ENCODE results near the gene TBC1D10A. TPM values are rescaled to one million over a fixed set of nuclear protein-coding genes. Genes with fewer than 3 reads are reported as not detected.

Gene TBC1D10A
- total RNA-seq, 1 experiment from 2014 or later = 8.4 TPM

DNA sequence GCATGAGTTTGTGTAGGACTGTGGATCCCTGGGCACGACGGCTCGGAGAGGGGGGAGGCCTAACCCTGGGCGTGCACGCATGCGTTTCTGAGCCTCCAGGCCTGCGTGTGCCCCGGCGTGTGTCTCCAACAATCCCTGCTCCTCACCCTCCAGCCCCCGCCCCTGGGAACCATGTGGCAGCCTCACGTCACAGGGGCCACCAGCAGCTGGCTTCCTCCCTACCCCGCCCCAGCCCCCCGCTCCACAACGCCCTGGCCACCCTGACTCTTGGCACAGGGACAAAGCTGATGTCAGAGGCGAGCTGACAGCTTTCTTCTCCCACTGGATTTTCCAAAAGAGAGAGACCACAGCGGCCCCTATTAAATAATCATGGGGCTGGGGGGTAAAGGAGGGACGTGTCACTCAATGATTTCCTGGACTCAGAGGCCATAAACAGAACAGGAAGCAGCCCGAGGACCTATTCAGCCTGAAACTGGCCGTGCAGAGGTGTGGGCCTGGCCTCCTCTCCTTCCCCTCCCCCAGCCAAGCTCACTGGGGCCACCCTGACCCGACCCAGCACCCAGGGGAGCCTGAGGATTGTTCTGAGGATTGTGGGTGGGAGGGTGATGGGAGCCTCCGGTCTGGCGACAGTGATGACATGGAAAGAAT lies 73.4 kb downstream of the TBC1D10A start:
- no TSS peak for BruUV-seq (replicated peaks)
- TF ChIP-seq EZH2 (IDR thresholded peaks at IDR 0.05; ENCODE audit: borderline replicate concordance, low read depth, low read length, poor library complexity, severe bottlenecking) (no peak), CTCF (conservative IDR thresholded peaks at IDR 0.05; ENCODE audit: low read depth, low read length) (no peak)
- H3K4me3 ChIP-seq (ENCODE audit: low read depth, low read length, poor library complexity, severe bottlenecking) = no peak overlapping the region
- H3K27me3 ChIP-seq (replicated peaks; ENCODE audit: insufficient read depth, low read depth, low read length, poor library complexity) = no peaks in the 10 kb centered on the region
- ChIA-PET CTCF (interaction anchor here (0.6 kb wide), 1 partner anchor 9 kb away, joined by 3 read pairs; no protein-coding TSS in a partner anchor), POLR2A (ENCODE audit: low non-redundant PET) (no interaction called here)
- H3K9me3 ChIP-seq (ENCODE audit: low read depth, low read length, poor library complexity, severe bottlenecking) = no peaks in the 10 kb centered on the region
- H3K27ac ChIP-seq (ENCODE audit: low read depth, low read length, poor library complexity, severe bottlenecking) = no peak overlapping the region
- no peaks in the 10 kb centered on the region for H3K36me3 ChIP-seq (ENCODE audit: insufficient read depth, low read length, poor library complexity, severe bottlenecking)
- DNase-seq (ENCODE audit: low spot score) = no peak
- intact Hi-C loops (cut with micrococcal nuclease; ENCODE audit: unreplicated experiment) = no loop called here
- H3K4me1 ChIP-seq (ENCODE audit: insufficient read depth, low read length, poor library complexity, severe bottlenecking) = peaks cover 7% of the 10 kb centered on the region

DNA sequence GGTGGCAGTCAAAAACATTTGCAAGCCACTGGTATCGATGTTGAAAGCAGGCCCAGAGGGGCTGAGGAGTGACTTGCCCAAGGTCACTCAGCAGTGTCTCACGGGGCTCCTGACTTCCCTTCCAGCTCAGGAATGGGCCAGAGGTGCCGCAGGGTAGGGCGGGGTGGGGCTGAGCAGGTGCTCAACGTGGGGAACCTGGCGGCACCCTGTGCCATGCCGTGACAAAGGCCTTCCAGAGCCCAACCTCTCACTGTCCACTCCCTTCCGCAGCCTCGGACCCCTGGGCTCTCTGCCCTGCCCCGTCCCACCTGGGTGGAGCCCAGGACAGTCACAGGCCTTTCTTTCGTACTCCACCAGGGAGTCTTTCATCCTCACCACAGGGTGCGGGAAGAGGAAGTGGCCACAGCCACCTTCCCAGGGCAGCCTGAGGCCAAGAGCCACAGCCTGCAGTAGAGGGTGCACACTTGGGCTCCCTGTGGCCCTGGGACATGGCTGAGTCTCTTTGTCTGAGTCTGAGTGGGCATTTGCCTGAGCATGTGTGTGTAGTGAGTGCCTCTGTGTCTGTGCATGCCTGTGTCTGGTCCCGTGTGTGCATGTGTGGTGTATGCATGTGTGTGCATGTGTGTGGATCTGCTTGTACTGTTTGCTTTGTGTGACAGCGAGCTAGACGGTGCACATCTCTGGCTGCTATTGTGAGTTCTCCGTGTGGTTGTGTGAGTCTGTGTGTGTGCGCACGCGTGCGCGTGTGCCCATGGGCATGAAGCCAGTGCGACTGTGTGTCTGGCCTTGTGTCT lies 74.1 kb downstream of the TBC1D10A start:
- TF ChIP-seq CTCF (conservative IDR thresholded peaks at IDR 0.05; ENCODE audit: low read depth, low read length) = no peak
- no peak overlapping the region for H3K27ac ChIP-seq (ENCODE audit: low read depth, low read length, poor library complexity, severe bottlenecking)
- intact Hi-C loops (cut with micrococcal nuclease; ENCODE audit: unreplicated experiment) = no loop called here
- no peak overlapping the region for H3K4me3 ChIP-seq (ENCODE audit: low read depth, low read length, poor library complexity, severe bottlenecking)
- no peaks in the 10 kb centered on the region for H3K36me3 ChIP-seq (ENCODE audit: insufficient read depth, low read length, poor library complexity, severe bottlenecking)
- no peak for DNase-seq (ENCODE audit: low spot score)
- H3K9me3 ChIP-seq (ENCODE audit: low read depth, low read length, poor library complexity, severe bottlenecking) = no peaks in the 10 kb centered on the region
- ChIA-PET POLR2A (ENCODE audit: low non-redundant PET) (no interaction called here), CTCF (interaction anchor here (0.6 kb wide), 1 partner anchor 147 kb away, joined by 7 read pairs; no protein-coding TSS in a partner anchor)
- H3K4me1 ChIP-seq (ENCODE audit: insufficient read depth, low read length, poor library complexity, severe bottlenecking) = peaks cover 7% of the 10 kb centered on the region
- no peaks in the 10 kb centered on the region for H3K27me3 ChIP-seq (replicated peaks; ENCODE audit: insufficient read depth, low read depth, low read length, poor library complexity)
- no TSS peak for BruUV-seq (replicated peaks)

GRCh38 chr22:30251711-30252110 lies 75.0 kb downstream of the TBC1D10A start:
- BruUV-seq (replicated peaks) = no TSS peak
- intact Hi-C loops (cut with micrococcal nuclease; ENCODE audit: unreplicated experiment) = no loop called here

More at GRCh38 chr22:30251711-30252110, 75.0 kb downstream of the TBC1D10A start:
- POLR2A ChIA-PET (ENCODE audit: low non-redundant PET) = no interaction called here
- no peak for DNase-seq (ENCODE audit: low spot score)
- TF ChIP-seq EZH2 (IDR thresholded peaks at IDR 0.05; ENCODE audit: borderline replicate concordance, low read depth, low read length, poor library complexity, severe bottlenecking) = no peak
- TF ChIP-seq CTCF (conservative IDR thresholded peaks at IDR 0.05; ENCODE audit: low read depth, low read length) = no peak
- H3K4me3 ChIP-seq (ENCODE audit: low read depth, low read length, poor library complexity, severe bottlenecking) = no peak overlapping the region
- no peaks in the 10 kb centered on the region for H3K9me3 ChIP-seq (ENCODE audit: low read depth, low read length, poor library complexity, severe bottlenecking)
- H3K4me1 ChIP-seq (ENCODE audit: insufficient read depth, low read length, poor library complexity, severe bottlenecking) = peaks cover 10% of the 10 kb centered on the region
- no peak overlapping the region for H3K27ac ChIP-seq (ENCODE audit: low read depth, low read length, poor library complexity, severe bottlenecking)
- CTCF ChIA-PET = interaction anchor here (0.6 to 0.9 kb wide), 2 partner anchors 146 to 163 kb away, joined by 3 to 7 read pairs; no protein-coding TSS in a partner anchor
- peaks cover 2% of the 10 kb centered on the region for H3K27me3 ChIP-seq (replicated peaks; ENCODE audit: insufficient read depth, low read depth, low read length, poor library complexity)
- no peaks in the 10 kb centered on the region for H3K36me3 ChIP-seq (ENCODE audit: insufficient read depth, low read length, poor library complexity, severe bottlenecking)
